ENCODE data around the gene SERPINA1.

The SERPINA1 gene

DNA sequence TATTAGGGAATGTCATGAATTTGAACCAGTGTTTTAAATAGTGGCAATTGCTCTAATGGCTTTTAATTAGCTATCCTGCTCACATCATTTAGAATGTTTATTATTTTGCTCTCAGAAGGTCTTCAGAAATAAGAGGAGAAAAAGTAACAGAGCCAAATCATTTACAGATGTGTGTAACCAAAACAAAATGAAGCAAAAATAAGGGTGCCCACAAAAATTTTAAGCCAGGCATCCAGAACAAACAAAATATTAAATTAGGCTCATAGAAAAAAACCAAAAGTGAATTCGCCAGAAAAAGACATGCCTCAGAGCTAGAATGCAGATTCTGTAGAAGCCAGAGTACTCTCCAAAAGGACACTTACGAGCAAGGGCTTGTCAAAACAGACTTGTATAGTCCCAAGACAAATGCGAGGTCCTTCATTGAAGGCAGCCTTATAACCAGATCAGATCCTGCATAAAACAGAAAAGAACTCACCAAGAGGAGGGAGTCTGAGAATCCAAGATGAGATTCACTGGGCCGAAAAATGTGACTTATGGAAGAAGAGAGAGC is 20.2 kb upstream of the SERPINA1 start:
- Histone ChIP-seq H3K4me3 (ENCODE audit: low read depth, low read length) (no peak overlapping the region), H3K9me3 (ENCODE audit: severe bottlenecking) (no peaks in the 10 kb centered on the region), H3K36me3 (no peaks in the 10 kb centered on the region), H3K27me3 (ENCODE audit: insufficient read depth, low read depth, severe bottlenecking) (peaks cover 67% of the 10 kb centered on the region), H3K27ac (no peak overlapping the region)
- TF ChIP-seq, protein P1, sequence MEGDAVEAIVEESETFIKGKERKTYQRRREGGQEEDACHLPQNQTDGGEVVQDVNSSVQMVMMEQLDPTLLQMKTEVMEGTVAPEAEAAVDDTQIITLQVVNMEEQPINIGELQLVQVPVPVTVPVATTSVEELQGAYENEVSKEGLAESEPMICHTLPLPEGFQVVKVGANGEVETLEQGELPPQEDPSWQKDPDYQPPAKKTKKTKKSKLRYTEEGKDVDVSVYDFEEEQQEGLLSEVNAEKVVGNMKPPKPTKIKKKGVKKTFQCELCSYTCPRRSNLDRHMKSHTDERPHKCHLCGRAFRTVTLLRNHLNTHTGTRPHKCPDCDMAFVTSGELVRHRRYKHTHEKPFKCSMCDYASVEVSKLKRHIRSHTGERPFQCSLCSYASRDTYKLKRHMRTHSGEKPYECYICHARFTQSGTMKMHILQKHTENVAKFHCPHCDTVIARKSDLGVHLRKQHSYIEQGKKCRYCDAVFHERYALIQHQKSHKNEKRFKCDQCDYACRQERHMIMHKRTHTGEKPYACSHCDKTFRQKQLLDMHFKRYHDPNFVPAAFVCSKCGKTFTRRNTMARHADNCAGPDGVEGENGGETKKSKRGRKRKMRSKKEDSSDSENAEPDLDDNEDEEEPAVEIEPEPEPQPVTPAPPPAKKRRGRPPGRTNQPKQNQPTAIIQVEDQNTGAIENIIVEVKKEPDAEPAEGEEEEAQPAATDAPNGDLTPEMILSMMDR (IDR thresholded peaks at IDR 0.05; ENCODE audit: low read depth, low read length), result no peak
- no peak for DNase-seq

- Histone ChIP-seq H3K36me3 (no peaks in the 10 kb centered on the region), H3K27me3 (ENCODE audit: insufficient read depth, low read depth, severe bottlenecking) (peaks cover 61% of the 10 kb centered on the region), H3K4me3 (ENCODE audit: low read depth, low read length) (no peak overlapping the region), H3K9me3 (ENCODE audit: severe bottlenecking) (no peaks in the 10 kb centered on the region), H3K27ac (no peak overlapping the region)
- TF ChIP-seq, protein P1 (IDR thresholded peaks at IDR 0.05; ENCODE audit: low read depth, low read length), result no peak
- DNase-seq, result no peak
These were observed 19.5 kb upstream of the SERPINA1 start for GRCh38 chr14:94407906-94408305.

GRCh38 chr14:94406910-94407309 is 18.5 kb upstream of the SERPINA1 start:
- H3K27ac ChIP-seq, result no peak overlapping the region
- H3K27me3 ChIP-seq (ENCODE audit: insufficient read depth, low read depth, severe bottlenecking), result peaks cover 54% of the 10 kb centered on the region
- H3K36me3 ChIP-seq, result no peaks in the 10 kb centered on the region
- TF ChIP-seq, protein P1 (IDR thresholded peaks at IDR 0.05; ENCODE audit: low read depth, low read length), result no peak
- no peak overlapping the region for H3K4me3 ChIP-seq (ENCODE audit: low read depth, low read length)
- no peak for DNase-seq
- no peaks in the 10 kb centered on the region for H3K9me3 ChIP-seq (ENCODE audit: severe bottlenecking)

- Histone ChIP-seq H3K9me3 (ENCODE audit: severe bottlenecking) (no peaks in the 10 kb centered on the region), H3K4me3 (ENCODE audit: low read depth, low read length) (no peak overlapping the region), H3K27ac (no peak overlapping the region), H3K36me3 (no peaks in the 10 kb centered on the region), H3K27me3 (ENCODE audit: insufficient read depth, low read depth, severe bottlenecking) (peaks cover 39% of the 10 kb centered on the region)
- TF ChIP-seq, protein P1 (IDR thresholded peaks at IDR 0.05; ENCODE audit: low read depth, low read length), result no peak
- DNase-seq, result no peak
These were observed 17.1 kb upstream of the SERPINA1 start for GRCh38 chr14:94405486-94405885.

- TF ChIP-seq, protein P1 (IDR thresholded peaks at IDR 0.05; ENCODE audit: low read depth, low read length), result no peak
- Histone ChIP-seq H3K27ac (no peak overlapping the region), H3K27me3 (ENCODE audit: insufficient read depth, low read depth, severe bottlenecking) (peaks cover 38% of the 10 kb centered on the region), H3K36me3 (no peaks in the 10 kb centered on the region), H3K9me3 (ENCODE audit: severe bottlenecking) (no peaks in the 10 kb centered on the region), H3K4me3 (ENCODE audit: low read depth, low read length) (no peak overlapping the region)
- DNase-seq, result no peak
These were observed 16.2 kb upstream of the SERPINA1 start for GRCh38 chr14:94404561-94404960.

DNA sequence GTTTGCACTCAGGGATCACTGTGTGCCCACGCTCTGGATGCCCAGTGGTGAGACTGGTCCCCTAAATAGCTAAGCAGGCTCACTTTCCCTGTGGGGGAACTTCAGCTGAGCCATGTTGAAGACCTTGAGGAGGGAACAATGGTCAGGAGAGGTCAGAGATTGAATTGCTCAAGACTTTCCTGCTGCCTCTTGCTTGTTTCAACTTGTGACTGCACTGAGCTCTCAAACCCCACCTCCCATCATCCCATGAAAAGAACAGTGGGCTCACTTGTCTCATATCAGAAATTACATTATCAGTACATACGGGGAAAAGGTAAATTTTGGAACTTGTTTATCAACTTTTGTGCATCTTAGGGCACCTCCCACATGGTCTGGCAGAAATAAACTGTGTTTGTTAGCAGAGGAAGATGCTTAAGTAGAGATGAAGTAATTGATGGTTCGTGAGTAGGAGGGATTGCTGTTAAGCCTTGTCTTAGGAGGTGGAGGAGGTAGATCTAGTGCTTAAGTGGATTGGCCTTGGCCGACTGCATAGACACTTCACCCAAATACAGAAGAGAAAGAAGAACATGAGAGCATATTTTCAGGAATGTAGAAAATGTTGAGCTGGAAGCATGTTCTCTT is 15.0 kb upstream of the SERPINA1 start:
- no peaks in the 10 kb centered on the region for H3K9me3 ChIP-seq (ENCODE audit: severe bottlenecking)
- no peak for DNase-seq
- no peak overlapping the region for H3K4me3 ChIP-seq (ENCODE audit: low read depth, low read length)
- H3K36me3 ChIP-seq, result no peaks in the 10 kb centered on the region
- TF ChIP-seq, protein P1 (IDR thresholded peaks at IDR 0.05; ENCODE audit: low read depth, low read length), result no peak
- H3K27ac ChIP-seq, result no peak overlapping the region
- peaks cover 39% of the 10 kb centered on the region for H3K27me3 ChIP-seq (ENCODE audit: insufficient read depth, low read depth, severe bottlenecking)
